8988T (cell line): ENCODE measurements around the gene FHOD3.
A peak's percentile ranks its signal among the peaks of the same experiment; 100 is the strongest.

Experiments used
- DNase-seq: peaks from one replicate; pipeline ENCODE4 v3.0.0; 2011

The FHOD3 gene

GRCh38 chr18:36296650-36297416 is 680 bp upstream of the FHOD3 start:
- peak; percentile 72 for DNase-seq

- peak; percentile 38 for DNase-seq
Observed at GRCh38 chr18:36298126-36298741, 721 bp downstream of the FHOD3 start.

GRCh38 chr18:36299015-36299414 is 1.5 kb downstream of the FHOD3 start:
- DNase-seq: no peak

- no peak for DNase-seq
Observed at GRCh38 chr18:36300211-36300610, 2.7 kb downstream of the FHOD3 start.

- DNase-seq: no peak
Observed at GRCh38 chr18:36301884-36302283, 4.4 kb downstream of the FHOD3 start.

- no peak for DNase-seq
Observed at GRCh38 chr18:36302676-36303075, 5.2 kb downstream of the FHOD3 start.

GRCh38 chr18:36303211-36303844 is 5.8 kb downstream of the FHOD3 start:
- no peak for DNase-seq

GRCh38 chr18:36304723-36305122 is 7.2 kb downstream of the FHOD3 start:
- DNase-seq: no peak

- no peak for DNase-seq
Observed at GRCh38 chr18:36305375-36305774, 7.9 kb downstream of the FHOD3 start.

GRCh38 chr18:36307513-36307912 is 10.0 kb downstream of the FHOD3 start:
- no peak for DNase-seq

- no peak for DNase-seq
Observed at GRCh38 chr18:36308711-36309435, 11.4 kb downstream of the FHOD3 start.

GRCh38 chr18:36309436-36310391 is 12.2 kb downstream of the FHOD3 start:
- DNase-seq: peak; percentile 40

GRCh38 chr18:36311026-36311570 is 13.6 kb downstream of the FHOD3 start:
- no peak for DNase-seq

GRCh38 chr18:36312806-36313395 is 15.4 kb downstream of the FHOD3 start:
- no peak for DNase-seq

- DNase-seq: no peak
Observed at GRCh38 chr18:36314098-36314497, 16.6 kb downstream of the FHOD3 start.

GRCh38 chr18:36314754-36315153 is 17.2 kb downstream of the FHOD3 start:
- no peak for DNase-seq

GRCh38 chr18:36315736-36316135 is 18.2 kb downstream of the FHOD3 start:
- DNase-seq: no peak

- no peak for DNase-seq
Observed at GRCh38 chr18:36316246-36316645, 18.7 kb downstream of the FHOD3 start.

GRCh38 chr18:36321658-36322407 is 24.3 kb downstream of the FHOD3 start:
- DNase-seq: peak; percentile 33

- DNase-seq: no peak
Observed at GRCh38 chr18:36322408-36322728, 24.9 kb downstream of the FHOD3 start.

GRCh38 chr18:36322734-36323133 is 25.2 kb downstream of the FHOD3 start:
- DNase-seq: no peak
